Right ventricle myocardium superior (tissue), 1 donor: ENCODE measurements around the gene HSD3B7. TPM values are rescaled to one million over a fixed set of nuclear protein-coding genes. Genes with fewer than 3 reads are reported as not detected.
"Not testable (repeated sequence)": the region's sequence is repeated elsewhere in the genome, so short reads cannot be mapped to it uniquely, and the experiment has no call there.

ENCODE experiments used
- ATAC-seq: fragments of 200-7000 bp; cut with Tn5 transposase; one replicate; pipeline ENCODE4 v1.9.1; 2020; ENCODE audit warnings: mild to moderate bottlenecking; ENCODE audit not compliant: poor library complexity
- DNase-seq: peaks from one replicate; pipeline ENCODE4 v3.0.0-alpha.2; 2020
- intact Hi-C: fragments of 100-400 bp; cut with DNase I; formaldehyde crosslinking; loops from one replicate; pipeline ENCODE4 v1.11.2; 2022
- total RNA-seq: library from RNA; stranded (reverse); fragmentation: NEBNext Ultra II Directional; extraction: Animal tissue kit (Norgen Biotek cat#: 25700); gene quantifications from one replicate; pipeline ENCODE4 v1.2.1, GENCODE V29; 2021
- donor health status: DM: no; HTN: yes; CAD: no; lungs with severe emphysema.

HSD3B7 gene
- total RNA-seq, 1 donor from 2014 or later = 6.7 TPM

GRCh38 chr16:31008551-31008950 is 23.5 kb downstream of the HSD3B7 start:
- intact Hi-C loops = no loop called here

GRCh38 chr16:31009120-31009519 is 24.1 kb downstream of the HSD3B7 start:
- ATAC-seq (no peak), DNase-seq (no peak)
- intact Hi-C loops = no loop called here

More at GRCh38 chr16:31008551-31008950, 23.5 kb downstream of the HSD3B7 start:
- DNase-seq = no peak
- ATAC-seq = no peak

- no peak for ATAC-seq
- DNase-seq = no peak
- intact Hi-C loops = no loop called here
These were observed 25.0 kb downstream of the HSD3B7 start for GRCh38 chr16:31009894-31010584.

GRCh38 chr16:31010585-31011325 is 25.7 kb downstream of the HSD3B7 start, which contains the start of gene STX1B:
STX1B (minus strand) TSS chr16:31010638; CDS start chr16:31010396, 242 bp downstream.
- intact Hi-C loops = no loop called here
- DNase-seq (no peak), ATAC-seq (no peak)

- ATAC-seq, intact Hi-C loops, DNase-seq: not testable (repeated sequence)
These were observed 26.8 kb downstream of the HSD3B7 start for GRCh38 chr16:31011815-31012214.

- ATAC-seq, DNase-seq, intact Hi-C loops: not testable (repeated sequence)
These were observed 28.3 kb downstream of the HSD3B7 start for GRCh38 chr16:31013292-31013691.

GRCh38 chr16:31016018-31016417 is 31.0 kb downstream of the HSD3B7 start:
- DNase-seq = no peak

GRCh38 chr16:31017756-31018155 is 32.7 kb downstream of the HSD3B7 start:
- ATAC-seq, DNase-seq, intact Hi-C loops: not testable (repeated sequence)

More at GRCh38 chr16:31016018-31016417, 31.0 kb downstream of the HSD3B7 start:
- intact Hi-C loops = no loop called here
- no peak for ATAC-seq

- intact Hi-C loops = no loop called here
- DNase-seq (no peak), ATAC-seq (no peak)
These were observed 35.5 kb downstream of the HSD3B7 start for GRCh38 chr16:31020536-31020935.

GRCh38 chr16:31022544-31023251 is 37.7 kb downstream of the HSD3B7 start:
- DNase-seq = no peak
- no peak for ATAC-seq

GRCh38 chr16:31023252-31023602 is 38.2 kb downstream of the HSD3B7 start:
- DNase-seq (no peak), ATAC-seq (no peak)
- intact Hi-C loops = no loop called here

More at GRCh38 chr16:31022544-31023251, 37.7 kb downstream of the HSD3B7 start:
- intact Hi-C loops = no loop called here

- no peak for ATAC-seq
- DNase-seq = no peak
- intact Hi-C loops = no loop called here
These were observed 38.7 kb downstream of the HSD3B7 start for GRCh38 chr16:31023627-31024226.

- intact Hi-C loops = no loop called here
- no peak for DNase-seq
These were observed 40.3 kb downstream of the HSD3B7 start for GRCh38 chr16:31025339-31025738.

GRCh38 chr16:31029272-31029671 is 44.3 kb downstream of the HSD3B7 start:
- ATAC-seq (no peak), DNase-seq (no peak)
- intact Hi-C loops = no loop called here

More at GRCh38 chr16:31025339-31025738, 40.3 kb downstream of the HSD3B7 start:
- ATAC-seq = no peak

- ATAC-seq = no peak
- DNase-seq = no peak
- intact Hi-C loops = loop anchor here (5.0 kb wide), 1 partner anchor 111 kb away; no protein-coding TSS in a partner anchor
These were observed 46.3 kb downstream of the HSD3B7 start for GRCh38 chr16:31031276-31031675.

- ATAC-seq = peak; percentile 98
- intact Hi-C loops = loop anchor here (5.0 kb wide), 1 partner anchor 109 kb away; no protein-coding TSS in a partner anchor
- peak; percentile 99 for DNase-seq
These were observed 48.0 kb downstream of the HSD3B7 start, which contains the start of gene STX4 for GRCh38 chr16:31032736-31033708. STX4 (plus strand) TSS chr16:31033558; CDS start chr16:31033806, 248 bp downstream.

GRCh38 chr16:31033709-31034492 is 48.9 kb downstream of the HSD3B7 start:
- intact Hi-C loops = loop anchor here (2.0 to 5.0 kb wide), 2 partner anchors 39 to 108 kb away; no protein-coding TSS in a partner anchor
- ATAC-seq (peak; percentile 90), DNase-seq (peak; percentile 96)
